Measurements from ENCODE around the gene TAF5.
"Not testable (repeated sequence)": the region's sequence is repeated elsewhere in the genome, so short reads cannot be mapped to it uniquely, and the experiment has no call there.

The TAF5 gene

DNA sequence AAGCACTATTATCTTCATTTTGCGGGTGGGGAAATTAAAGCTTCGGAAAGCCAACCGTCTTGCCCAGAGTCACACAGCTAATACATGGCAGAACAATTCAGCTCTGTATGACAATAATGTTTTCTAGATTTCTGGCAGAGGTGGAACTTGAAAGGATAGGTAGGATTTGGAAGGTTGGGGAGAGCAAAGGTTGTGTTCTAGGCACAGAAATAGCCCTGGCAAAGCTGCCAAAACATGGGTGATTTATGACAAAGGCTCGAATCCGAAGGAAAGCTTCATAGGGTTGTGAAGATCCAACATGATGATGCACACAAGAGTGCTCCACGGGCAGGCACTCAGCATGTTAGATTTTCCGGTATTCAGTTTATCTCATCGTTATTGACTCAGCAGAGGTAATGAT lies 47.8 kb downstream of the TAF5 start:
- DNase-seq (ENCODE audit: low read depth) = no peak

DNA sequence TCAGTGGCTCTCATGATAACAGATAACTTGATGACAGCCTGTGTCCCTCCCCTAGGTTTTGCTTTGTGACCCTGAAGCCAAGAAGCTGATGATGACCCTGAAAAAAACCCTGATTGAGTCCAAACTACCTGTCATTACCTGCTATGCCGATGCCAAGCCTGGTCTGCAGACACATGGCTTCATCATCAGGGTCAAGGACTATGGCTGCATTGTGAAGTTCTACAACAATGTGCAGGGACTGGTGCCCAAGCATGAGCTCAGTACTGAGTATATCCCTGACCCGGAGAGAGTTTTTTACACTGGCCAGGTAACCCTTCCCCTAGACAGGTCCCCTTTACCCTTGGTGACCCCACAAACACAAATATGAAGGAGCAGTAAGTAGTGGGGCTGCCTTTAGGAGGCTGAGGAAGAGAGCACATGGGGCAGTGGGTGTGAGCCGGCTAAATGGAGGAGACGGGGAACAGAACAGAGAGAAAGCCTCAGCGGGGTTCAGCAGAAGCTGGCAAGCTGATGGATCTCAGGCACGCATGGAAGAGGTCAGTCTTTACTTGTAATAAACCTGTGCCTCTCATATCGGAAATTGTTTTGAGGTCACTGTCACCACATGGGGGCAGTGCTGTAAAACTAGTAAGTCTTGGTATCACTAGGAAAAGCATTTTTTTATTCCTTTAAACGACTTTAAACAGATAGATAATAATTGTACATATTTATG lies 48.8 kb downstream of the TAF5 start:
- peak; percentile 33 for DNase-seq (ENCODE audit: low read depth)

DNA sequence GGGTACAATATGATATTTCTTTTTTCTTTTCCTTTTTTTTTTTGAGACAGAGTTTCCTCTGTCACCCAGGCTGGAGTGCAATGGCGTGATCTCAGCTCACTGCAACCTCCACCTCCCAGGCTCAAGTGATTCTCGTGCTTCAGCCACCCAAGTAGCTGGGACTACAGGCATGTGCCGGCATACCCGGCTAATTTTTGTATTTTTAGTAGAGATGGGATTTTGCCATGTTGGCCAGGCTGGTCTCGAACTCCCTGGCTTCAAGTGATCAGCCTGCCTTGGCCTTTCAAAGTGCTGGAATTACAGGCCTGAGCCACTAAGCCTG lies 49.3 kb downstream of the TAF5 start:
- DNase-seq (ENCODE audit: low read depth) = not testable (repeated sequence)

- DNase-seq (ENCODE audit: low read depth) = no peak
Measured at GRCh38 chr10:103417601-103418000, 49.8 kb downstream of the TAF5 start.

GRCh38 chr10:103419101-103419500 lies 51.3 kb downstream of the TAF5 start:
- no peak for DNase-seq (ENCODE audit: low read depth)

DNA sequence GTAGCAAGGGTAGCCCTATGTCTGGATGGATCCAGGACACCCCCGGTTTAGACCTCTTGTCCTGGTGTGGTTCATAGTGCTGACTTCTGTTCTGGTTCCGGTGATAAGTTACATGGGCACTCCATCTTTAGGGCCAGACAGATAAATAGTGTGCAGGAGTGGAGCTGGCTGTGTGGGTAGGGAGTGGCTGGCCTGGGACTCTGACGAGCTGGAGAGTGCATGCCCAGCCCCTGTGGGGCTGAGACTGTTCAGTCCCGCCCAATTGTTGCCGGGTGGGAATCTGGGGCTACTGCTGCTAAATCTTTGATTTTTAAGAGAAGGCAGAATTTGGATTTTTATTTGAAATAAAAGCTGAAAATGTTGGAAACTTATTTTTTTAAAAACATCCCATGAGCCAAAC lies 56.0 kb downstream of the TAF5 start:
- no peak for DNase-seq (ENCODE audit: low read depth)

DNA sequence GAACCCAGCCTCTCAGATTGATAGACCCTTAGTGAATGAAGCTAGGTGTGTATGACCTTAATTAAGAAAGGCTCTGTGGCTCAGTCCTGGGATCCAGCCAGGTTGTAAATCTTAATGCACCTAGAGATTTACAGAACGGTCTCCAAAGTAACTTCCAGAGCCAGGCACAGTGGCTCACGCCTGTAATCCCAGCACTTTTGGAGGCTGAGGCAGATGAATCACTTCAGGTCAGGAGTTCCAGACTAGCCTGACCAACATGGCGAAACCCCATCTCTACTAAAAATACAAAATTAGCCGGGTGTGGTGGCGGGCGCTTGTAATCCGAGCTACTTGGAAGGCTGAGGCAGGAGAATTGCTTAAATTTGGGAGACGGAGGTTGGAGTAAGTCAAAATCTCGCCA lies 60.1 kb downstream of the TAF5 start:
- no peak for DNase-seq (ENCODE audit: low read depth)

GRCh38 chr10:103428989-103429643 lies 61.3 kb downstream of the TAF5 start:
- DNase-seq (ENCODE audit: low read depth) = no peak

DNA sequence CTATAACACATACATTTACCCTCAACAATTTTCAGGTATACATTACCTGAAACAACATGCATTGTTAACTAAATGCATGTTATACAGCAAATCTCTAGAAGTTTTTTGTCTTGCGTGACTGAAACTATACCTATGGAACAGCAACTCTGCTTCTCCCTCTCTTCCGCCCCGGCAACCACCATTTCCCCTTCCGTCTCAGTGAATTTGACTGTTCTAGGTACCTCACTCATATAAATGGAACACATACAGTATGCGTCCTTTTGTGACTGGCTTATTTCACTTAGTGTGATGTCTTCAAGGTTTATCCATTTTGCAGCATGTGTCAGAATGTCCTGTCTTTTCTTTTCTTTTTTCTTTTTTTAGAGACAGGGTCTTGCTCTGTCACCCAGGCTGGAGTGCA lies 61.9 kb downstream of the TAF5 start:
- DNase-seq (ENCODE audit: low read depth) = no peak

DNA sequence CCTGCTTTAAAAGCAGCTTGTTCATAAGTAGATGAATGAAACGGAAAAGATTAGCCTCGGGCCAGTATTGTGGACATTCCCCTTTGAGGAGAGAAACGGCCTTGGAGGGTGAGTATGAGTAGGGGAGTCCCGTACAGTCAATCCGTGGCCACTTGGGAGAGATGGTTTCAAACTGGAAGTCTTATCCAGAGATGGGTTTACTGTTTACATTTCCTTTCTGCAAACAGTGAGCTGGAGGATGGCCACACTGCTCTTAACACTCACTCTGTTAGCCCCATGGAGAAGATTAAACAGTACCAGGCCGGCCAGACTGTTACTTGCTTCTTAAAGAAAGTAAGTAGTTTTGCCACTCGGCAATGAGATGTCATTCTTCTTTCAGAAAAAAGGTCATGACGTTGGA lies 64.1 kb downstream of the TAF5 start:
- DNase-seq (ENCODE audit: low read depth) = no peak

GRCh38 chr10:103433858-103434257 lies 66.1 kb downstream of the TAF5 start:
- DNase-seq (ENCODE audit: low read depth) = no peak
